Lower leg skin (tissue), 4 donors: ENCODE results near the gene FOXB1. TPM values are rescaled to one million over a fixed set of nuclear protein-coding genes. Genes with fewer than 3 reads are reported as not detected.

Experiments
- DNase-seq, 2 donors: peaks; one replicate each; pipeline ENCODE4 v3.0.0-alpha.2; 2019; ENCODE audit warnings: low spot score in 2 of 2
- H3K4me3 ChIP-seq: fragments of 200-600 bp; sonication (generic); 2 replicates; pipeline ENCODE4 v1.5.1; 2017; ENCODE audit warnings: mild to moderate bottlenecking, low read depth; ENCODE audit not compliant: poor library complexity, severe bottlenecking
- CTCF ChIP-seq, 3 donors: fragments of 450-650 bp; IDR thresholded peaks; one replicate each; pipeline ENCODE4 v1.5.1; 2016; ENCODE audit warnings: antibody characterized with exemption in 3 of 3, mild to moderate bottlenecking in 3 of 3, moderate library complexity in 2 of 3
- POLR2A ChIP-seq, 2 donors: fragments of 450-650 bp; IDR thresholded peaks; one replicate each; pipeline ENCODE4 v1.6.1; 2016 to 2017; ENCODE audit warnings: antibody characterized with exemption in 2 of 2, mild to moderate bottlenecking in 1 of 2, moderate library complexity in 1 of 2
- WGBS, 2 donors: methylation state at CpG; one replicate each; pipeline ENCODE4 v1.1.5; 2018; 5-methylcytosine and 5-hydroxymethylcytosine counted together
- intact Hi-C: fragments of 100-400 bp; cut with DNase I; formaldehyde crosslinking; loops from one replicate; pipeline ENCODE4 v1.15.0; 2023; ENCODE audit warnings: low total_unique reads
- total RNA-seq, 4 donors: library from RNA; depleted of rRNA; stranded (reverse); fragments of >200 nt; gene quantifications; one replicate each; pipeline ENCODE4 v1.1.0, GENCODE V29; 2016

Gene FOXB1
- total RNA-seq, 4 donors from 2014 or later = not detected

DNA sequence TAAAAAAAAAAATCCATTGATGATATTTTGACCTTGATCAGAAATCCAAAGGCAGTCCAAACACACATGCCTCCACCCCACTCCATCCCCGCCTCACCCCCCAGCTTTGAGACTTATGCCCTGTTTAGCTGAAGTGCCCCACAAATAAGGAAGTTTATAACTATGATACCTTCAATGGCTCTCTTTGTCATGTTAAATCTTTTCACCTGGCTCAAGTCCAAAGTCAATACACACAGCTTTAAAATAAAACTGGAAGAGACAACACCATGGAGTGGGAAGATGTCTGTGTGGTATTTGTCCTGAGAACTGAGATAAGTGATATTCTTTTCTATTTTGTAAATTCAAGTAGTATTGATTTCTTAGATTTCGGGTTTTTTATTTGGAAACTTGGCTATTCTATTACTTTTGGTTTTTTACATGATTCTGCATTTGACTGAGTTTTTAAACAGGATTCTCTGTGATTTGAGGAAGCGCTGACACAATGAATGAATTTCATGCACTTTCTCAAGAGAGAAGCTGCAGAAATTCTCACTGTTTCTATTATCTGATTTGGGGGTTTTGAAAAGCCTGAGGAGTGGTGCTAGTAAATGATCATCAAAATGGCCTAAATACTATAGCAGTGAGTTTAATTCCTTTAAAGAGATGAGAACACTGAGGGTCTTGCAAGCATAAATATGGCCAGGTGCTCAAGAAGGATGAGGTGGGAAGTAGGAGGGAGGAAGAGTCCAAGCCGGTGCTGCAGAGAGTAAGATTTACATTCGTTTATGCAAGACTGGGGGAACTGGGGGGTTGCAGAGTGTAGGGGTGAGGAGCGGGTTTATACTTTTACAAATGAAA, 5.2 kb downstream of the FOXB1 start:
- WGBS, 2 donors = 17 to 22% methylated on average over 6 of the region's 6 CpGs
- intact Hi-C loops = no loop called here
- TF ChIP-seq POLR2A (IDR thresholded peaks at IDR 0.05) (no peak), CTCF (IDR thresholded peaks at IDR 0.05) (no peak)
- no peak for DNase-seq
- no peak overlapping the region for H3K4me3 ChIP-seq

DNA sequence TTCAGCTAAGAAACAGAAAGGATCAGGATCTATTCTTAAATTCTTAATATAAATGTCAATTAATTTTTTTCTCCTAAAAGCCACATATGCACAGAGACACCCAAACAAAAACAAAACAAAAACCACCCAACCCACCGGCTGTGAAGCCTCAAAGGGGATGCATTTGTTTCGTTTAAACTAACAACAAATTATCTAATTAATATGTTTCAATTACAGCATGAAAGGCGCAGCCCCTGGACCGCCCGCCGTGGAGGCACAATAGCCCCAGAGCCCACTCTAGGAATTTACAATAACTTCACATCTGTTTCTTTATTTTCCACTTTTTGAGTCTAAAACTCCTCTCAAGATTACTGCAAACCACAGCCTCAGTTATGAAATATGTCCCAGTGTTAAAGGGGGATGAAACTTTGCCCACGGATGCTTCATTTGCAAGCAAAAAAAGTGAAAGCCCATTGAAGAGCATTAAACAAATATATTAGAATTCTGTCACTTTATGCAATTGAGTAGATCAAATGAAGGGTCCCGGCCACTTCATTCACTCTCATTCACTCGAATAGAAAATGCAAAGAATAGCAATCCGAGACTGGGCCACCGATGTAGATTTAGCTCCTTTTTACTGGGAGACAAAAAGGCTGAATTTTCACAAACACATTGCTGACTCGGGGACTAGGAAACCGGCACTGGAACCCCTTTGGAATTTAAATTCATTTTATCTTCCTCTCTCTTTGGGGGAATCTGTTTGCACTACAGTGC, 6.0 kb downstream of the FOXB1 start:
- 19% methylated on average over 13 of the region's 13 CpGs for WGBS, 2 donors
- intact Hi-C loops = no loop called here
- no peak for DNase-seq
- no peak overlapping the region for H3K4me3 ChIP-seq
- TF ChIP-seq CTCF (IDR thresholded peaks at IDR 0.05) (no peak), POLR2A (IDR thresholded peaks at IDR 0.05) (no peak)

DNA sequence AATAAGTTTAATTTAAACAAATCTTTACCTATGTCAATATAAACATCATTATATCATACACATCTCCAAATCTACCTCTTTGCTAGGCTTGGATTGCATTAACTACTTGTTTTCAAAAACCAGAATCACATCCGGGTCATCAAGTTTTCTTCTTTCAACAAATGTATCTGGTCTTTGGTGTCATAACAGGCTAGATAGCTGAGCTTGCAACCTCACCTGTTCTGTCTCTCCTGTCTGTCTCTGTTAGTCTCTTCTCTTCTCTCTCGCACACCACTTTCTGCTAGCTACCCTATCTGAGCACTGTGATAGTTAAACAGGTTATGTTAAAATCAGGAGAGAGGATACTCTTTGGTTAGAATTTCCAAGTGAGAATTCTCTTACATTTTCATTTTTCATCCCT, 6.7 kb downstream of the FOXB1 start:
- 20 to 24% methylated on average over 2 of the region's 2 CpGs for WGBS, 2 donors
- no peak for TF ChIP-seq CTCF (IDR thresholded peaks at IDR 0.05)
- no peak for TF ChIP-seq POLR2A (IDR thresholded peaks at IDR 0.05)
- intact Hi-C loops = no loop called here
- H3K4me3 ChIP-seq = no peak overlapping the region
- DNase-seq = no peak

- no peak for TF ChIP-seq CTCF (IDR thresholded peaks at IDR 0.05)
- no peak for TF ChIP-seq POLR2A (IDR thresholded peaks at IDR 0.05)
- no peak overlapping the region for H3K4me3 ChIP-seq
- WGBS, 2 donors = 74 to 79% methylated on average over 3 of the region's 3 CpGs
- DNase-seq = no peak
- intact Hi-C loops = no loop called here
These were observed 8.6 kb downstream of the FOXB1 start for GRCh38 chr15:60012695-60013094.

GRCh38 chr15:60017538-60018520, 13.7 kb downstream of the FOXB1 start:
- no peak for DNase-seq
- WGBS, 2 donors = 13 to 26% methylated on average over 2 of the region's 2 CpGs
- TF ChIP-seq POLR2A (IDR thresholded peaks at IDR 0.05) = no peak
- no peak for TF ChIP-seq CTCF (IDR thresholded peaks at IDR 0.05)
- no peak overlapping the region for H3K4me3 ChIP-seq
- intact Hi-C loops = no loop called here
